ENCODE data around the gene PRKCE. TPM values are rescaled to one million over a fixed set of nuclear protein-coding genes. Genes with fewer than 3 reads are reported as not detected.
"Not testable (repeated sequence)": the region's sequence is repeated elsewhere in the genome, so short reads cannot be mapped to it uniquely, and the experiment has no call there.

PRKCE gene
- total RNA-seq, 1 donor from 2014 or later = 20.8 TPM

DNA sequence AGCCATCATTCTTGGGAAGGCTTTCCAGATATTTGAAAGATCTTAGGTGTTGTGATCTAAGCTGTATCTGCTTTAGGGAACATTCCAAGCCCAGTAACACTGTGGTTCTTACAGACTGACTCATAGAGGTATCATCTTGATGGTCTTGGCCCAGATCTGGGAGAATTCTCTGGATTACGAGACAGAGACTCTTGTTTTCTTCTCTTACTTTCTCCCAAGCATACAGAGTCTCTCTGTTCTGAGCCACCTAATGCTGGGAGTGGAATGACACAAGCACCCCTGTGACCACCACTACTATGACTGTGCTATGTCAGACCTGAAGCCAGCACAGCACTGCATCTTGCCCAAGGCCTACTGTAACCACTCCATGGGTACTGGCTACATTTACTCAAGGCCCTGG is 564.7 kb downstream of the PRKCE start:
- no peak for DNase-seq (ENCODE audit: low spot score)

DNA sequence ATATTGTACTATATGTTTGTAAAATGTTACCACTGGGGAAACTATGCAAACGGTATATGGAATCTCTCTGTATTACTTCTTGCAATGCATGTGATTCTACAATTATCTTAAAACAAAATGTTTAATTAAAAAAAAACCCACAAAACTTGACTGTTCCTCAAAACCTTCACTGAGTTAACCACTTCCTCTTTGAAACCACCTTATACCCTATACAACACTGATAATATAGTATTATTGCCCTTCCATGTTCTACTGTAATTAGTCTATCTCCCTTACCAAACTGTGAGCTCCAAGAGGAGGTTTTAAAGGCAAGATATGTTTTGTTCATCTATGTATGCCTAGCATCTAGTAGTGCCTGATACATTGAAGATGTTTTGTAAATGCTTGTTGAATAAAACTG is 572.0 kb downstream of the PRKCE start:
- not testable (repeated sequence) for DNase-seq (ENCODE audit: low spot score)

DNA sequence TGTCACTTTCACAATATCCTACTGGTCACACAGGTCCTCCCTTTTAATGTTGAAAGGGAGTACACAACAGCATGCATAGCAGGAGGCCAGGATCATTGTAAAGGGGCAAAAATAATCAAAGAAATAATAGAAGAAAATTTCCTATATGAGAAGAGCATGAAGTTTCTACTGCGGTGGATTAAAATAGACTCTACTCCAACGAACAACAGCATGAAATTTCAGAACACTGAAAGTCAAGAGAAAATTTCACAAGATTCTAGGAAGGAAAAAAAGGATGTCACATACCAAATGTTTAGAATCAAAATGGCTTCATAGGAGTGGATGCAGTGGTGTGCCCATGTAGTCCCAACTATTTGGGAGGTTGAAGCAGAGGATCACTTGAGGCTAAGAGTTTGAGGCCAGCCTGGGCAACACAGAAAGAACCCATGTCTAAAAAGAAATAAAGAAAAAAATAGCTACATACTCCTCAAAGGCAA is 573.7 kb downstream of the PRKCE start:
- no peak for DNase-seq (ENCODE audit: low spot score)

DNA sequence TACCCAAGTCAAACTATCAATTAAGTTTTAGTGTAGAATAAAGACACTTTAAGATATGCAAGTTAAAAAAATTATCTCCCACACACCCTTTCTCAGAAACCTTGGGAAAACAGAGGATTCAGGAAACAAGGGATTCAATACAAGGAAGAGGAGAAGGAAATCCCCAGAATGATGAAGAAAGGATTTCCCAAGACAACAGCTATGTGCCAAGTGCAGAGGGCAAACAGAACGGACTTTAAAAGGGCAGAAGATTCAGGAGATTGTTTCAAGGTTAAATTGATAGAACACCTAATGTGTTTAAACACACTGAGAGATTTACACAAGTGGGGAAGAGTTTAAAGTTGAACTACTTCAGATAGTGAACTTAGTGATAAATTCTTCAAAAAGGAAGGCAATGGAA is 574.3 kb downstream of the PRKCE start:
- DNase-seq (ENCODE audit: low spot score) = no peak

DNA sequence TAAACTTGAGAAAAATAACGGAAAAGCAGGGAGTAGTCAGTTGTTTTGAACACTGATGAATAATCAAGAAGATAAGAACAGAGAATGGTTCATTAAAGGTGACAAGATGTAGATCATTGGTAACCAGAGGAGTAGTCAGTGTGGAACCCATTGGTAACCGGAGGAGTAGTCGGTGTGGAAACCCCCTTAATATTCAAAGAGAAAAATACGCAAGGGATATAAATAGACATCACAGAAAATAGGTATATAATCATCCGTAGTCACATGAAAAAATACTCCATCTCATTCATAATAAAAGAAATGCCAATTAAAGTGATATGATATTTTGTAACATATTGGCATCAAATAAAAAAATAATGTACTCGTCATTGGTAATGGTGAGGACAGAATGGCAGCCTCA is 575.1 kb downstream of the PRKCE start:
- DNase-seq (ENCODE audit: low spot score) = no peak

DNA sequence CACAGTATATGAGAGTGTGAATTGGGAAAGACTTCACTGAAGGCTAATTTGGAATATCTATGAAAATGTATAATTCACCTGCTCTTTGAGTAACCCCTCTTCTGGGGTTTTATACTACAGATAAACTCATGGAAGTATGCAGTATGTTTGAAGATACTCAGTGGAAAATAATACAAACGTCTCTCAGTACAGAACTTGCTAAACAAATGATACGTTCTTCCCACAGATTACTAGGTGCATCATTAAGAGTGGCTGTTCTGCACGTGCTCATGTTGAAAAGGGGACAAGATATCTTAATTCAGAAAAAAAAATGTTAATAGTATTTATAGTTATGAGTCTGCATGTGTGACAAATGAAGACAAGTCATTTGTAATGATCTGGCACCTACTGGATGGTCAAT is 575.5 kb downstream of the PRKCE start:
- DNase-seq (ENCODE audit: low spot score) = no peak

DNA sequence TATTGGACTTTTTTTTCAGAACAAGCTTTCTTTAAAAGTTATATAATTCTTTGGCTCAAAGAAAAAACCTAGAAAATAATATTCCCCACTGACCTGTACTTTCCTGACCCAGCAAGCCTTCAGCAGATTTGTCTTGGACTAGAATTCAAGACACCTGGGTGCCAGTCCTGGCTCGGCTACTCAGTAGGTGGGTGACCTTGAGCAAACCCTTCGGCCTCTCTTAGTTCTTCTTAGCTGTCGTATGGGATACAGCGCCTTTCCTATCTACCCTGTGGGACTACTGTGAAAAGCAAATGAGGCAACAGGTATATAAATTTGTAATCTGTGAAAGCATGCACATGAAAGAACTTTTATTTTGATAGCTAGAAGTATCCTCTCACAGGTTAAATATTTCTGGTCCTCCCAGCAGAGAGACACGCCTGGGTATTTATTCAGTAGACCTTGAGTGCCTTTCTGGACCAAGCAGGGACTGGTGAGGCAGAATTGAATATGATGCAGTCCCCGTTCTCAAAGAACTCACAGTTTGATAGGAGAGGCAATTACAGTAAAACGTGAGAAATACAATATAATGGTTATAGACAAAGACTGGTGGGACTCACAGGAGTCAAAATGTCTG is 576.3 kb downstream of the PRKCE start:
- no peak for DNase-seq (ENCODE audit: low spot score)

DNA sequence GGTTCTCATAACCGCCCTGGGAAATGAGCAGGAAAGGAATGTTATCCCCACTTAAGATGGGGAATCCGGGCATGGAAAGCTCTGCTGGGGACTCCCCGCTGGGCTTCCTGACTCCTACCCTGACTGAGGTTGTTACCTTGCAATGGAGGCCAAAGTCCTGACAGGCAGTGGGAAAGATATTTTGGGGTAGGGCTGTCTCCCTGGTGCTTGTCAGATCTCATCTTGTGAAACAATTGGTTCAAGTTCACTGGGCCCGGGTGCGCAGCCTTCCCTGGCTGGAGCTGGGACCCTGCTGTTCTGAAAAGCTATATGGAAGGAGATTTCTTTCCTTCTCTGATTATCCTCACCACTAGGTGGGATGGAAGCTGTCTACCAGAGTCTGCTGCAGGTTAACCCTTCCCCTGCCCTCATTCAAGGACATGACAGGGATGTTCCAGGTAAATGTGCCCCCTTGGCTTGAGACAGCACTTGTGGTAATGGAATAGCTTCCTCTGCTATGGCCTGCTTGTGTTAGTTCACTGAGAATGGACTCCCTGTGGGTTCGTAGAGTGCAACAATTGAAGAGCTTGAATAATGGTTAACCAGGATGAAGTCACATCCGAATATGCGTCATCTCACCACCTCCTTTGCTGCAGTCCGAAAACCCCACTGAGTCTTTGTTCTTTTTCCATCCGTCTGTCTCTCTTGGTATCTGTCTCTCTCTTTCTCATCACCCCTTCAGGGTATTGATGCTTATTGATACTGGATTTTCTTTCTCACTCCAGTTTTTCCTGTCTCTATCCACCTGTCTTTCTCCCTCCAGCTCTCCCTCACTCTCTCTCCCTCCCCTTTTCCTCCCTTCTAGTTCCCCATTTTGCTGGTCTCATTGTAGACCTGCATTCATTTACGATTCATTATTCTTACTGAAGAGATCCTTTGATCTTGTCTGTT is 577.9 kb downstream of the PRKCE start:
- DNase-seq (ENCODE audit: low spot score) = no peak

DNA sequence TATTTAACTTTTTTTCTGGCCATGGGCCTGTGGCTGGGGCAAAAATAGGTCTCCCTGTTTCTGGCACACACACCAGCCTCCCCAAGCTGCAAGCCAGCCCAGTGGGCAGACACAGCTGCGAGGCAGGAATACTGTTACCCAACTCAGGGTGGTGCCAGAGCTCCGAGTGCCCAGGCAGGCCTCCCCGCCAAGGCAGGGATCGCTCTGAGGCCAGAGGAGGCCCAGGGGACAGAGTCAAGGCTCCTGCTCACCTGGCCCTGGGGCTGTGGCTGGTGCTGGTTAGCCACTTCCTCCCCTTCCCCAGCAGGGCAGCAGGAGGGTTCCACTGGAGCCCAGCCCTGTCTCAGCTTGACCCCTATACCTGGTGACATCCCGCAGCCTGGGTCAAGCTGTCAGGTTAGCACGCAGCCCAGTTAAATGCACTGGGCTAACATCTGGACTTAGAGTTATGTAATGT is 578.7 kb downstream of the PRKCE start:
- DNase-seq (ENCODE audit: low spot score) = peak; percentile 42

DNA sequence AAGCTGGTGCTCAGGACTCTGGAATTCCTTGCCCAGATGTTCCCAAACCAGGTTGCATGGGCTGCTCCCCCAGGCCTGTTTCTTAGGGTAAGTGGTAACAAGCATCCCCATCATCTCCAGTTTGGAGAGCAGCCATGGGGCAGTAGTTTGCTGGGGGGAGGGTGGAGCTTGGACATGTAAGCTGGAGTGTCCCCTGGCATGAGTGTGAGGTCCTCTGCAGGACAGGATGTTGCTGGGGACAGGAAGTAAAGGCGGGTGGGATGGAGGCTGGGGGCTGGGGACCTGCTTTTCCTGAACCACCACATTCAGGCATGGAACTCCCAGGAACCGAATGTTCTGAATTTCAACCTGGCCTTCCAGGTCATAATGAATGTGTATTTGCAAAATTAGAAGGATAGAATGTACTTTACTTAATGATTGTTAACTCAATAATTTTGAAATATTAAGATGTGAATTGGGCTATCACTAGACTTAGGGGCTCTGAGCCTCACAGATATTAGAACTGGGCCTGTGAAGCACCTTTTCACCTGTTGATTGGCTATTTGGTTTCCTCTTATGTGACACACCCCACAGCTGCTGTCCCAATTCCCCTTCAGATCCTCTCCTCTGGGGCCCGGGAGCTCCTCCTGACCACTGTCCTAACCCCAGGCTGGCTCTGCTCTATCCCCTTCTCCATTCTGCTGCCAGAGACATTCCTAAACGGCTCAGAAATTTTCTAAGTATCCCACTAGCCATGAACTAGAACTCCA is 579.4 kb downstream of the PRKCE start:
- no peak for DNase-seq (ENCODE audit: low spot score)

DNA sequence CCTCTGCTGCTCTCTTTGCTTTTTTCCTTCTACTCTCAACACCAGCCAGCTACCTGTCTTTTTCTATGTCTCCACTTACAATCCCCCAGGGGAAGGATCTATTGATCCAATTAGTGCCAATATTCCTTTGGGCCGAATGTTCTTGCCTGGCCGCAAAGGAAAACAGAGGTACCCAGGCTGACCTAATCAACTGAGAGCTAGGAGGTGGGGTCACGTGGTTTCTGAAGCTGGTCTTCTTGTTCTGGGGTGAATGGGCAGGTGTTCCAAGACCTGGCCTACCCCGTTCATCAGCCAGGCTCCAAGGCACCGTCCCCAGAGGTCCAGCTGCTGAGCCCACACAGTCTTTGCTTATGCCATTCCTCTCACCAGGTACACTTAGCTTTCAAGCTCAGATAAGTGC is 580.2 kb downstream of the PRKCE start:
- DNase-seq (ENCODE audit: low spot score) = no peak

DNA sequence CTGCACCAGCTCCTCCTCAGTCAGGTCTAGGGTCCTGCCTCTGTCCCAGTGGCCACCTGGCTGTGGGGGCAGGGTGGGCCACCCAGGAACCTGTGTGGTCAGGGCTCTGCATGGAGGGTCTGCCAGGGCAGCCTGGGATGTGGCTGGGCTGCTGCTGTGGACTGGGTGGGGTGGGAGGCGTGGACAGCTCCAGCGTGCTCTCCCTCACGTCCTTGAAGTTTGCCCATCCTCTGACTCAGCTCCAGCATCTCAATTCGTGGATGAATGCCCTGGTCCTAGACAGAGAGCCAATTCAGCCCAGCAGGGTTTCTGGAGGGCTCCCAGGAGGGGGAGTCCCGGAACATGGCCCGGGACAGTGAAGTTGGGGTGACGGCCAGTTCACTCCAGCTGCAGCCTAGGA is 581.4 kb downstream of the PRKCE start:
- no peak for DNase-seq (ENCODE audit: low spot score)

DNA sequence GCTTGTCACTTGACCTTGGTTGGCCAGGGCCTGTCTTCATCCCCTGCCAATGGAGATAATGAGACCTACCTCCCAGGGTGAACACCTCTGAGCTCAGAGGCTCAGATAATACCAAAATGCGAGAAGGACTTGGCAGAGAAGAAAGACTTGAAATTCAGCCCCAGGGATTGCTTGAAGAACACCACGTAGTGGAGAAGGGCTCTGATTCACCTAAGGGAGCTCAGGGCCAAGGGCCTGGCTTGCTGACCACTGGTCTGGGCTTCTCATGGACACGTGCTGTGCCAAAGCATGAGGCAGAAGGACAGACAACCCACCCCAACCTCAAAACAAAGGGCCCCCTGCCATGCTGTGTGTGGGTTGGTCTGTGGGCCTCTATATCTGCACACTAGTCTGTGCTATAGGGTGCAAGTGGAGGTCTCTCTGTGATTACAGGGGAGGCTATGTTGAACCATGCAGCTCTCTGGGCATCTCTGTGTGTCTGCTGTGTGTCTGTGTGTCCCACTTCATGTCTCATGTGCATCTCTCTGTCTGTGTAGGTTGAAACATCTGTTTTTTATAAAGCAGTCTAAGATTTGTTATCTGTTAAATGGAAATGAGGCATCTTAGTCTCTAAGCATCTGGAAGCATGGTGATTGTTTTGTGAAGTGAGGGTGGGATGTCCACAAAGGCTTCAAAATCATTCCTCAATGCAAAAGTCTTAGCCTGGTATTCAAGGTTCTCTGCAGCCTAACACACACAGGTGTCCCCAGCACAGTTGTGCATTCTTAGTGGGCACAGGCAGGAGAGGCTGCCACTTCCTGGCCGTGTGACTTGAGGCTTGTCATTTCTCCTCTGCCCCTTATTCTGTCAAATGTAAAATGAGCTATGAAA is 584.8 kb downstream of the PRKCE start:
- DNase-seq (ENCODE audit: low spot score) = no peak

DNA sequence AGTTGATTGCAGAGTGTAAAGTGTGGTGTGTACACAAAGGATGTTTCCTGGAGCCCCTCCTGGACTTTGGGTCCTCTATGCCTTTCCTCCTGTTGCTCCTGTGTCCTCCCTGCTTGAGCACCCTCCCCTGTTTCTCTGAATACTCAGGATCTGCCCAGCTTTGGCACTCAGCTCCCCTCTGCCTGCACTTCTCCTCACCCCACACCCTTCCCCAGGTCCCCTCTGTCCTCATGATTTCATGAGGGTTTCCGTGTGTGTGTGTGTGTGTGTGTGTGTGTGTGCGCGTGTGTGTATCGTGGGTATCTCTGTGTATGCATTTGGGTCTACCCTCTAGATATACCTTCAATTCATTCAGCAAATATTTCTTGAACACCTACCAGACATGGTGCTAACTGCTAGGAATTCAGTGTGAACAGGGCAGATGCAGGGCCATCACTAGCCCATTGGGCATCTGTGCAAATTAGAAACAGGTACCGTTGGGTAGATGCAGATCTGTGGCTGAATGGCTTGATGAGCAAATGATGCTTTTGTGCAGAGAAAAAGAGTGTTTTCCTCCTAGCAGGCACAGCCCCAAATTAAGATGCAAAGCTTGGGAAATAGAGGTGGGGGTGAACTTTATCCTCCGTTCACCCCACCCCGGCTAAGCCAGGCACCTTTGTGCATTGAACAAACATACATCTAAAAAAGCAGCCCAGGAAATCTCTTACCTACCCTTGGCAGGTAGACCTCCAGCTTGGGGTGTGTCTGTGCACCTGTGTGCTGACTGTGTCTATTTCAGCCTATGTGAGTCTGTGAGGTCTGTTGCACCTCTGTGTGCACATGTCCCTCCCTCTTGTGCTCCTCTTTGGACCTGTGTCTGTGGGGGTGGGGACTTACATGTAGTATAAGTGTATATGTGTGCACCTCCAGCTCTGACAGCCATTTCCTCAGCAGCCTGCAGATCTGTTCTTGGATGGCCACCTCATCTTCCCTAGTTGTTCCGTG is 585.7 kb downstream of the PRKCE start:
- DNase-seq (ENCODE audit: low spot score) = no peak

Other genes with a start within 250 kb of the PRKCE start
- 13.6 TPM for gene SRBD1, start 40.4 kb upstream of the PRKCE start, total RNA-seq

All from mucosa of gallbladder (tissue), 1 donor.